ENCODE results near the gene IL10. TPM values are rescaled to one million over a fixed set of nuclear protein-coding genes. Genes with fewer than 3 reads are reported as not detected.

The IL10 gene
- total RNA-seq, 1 donor from 2014 or later: not detected

DNA sequence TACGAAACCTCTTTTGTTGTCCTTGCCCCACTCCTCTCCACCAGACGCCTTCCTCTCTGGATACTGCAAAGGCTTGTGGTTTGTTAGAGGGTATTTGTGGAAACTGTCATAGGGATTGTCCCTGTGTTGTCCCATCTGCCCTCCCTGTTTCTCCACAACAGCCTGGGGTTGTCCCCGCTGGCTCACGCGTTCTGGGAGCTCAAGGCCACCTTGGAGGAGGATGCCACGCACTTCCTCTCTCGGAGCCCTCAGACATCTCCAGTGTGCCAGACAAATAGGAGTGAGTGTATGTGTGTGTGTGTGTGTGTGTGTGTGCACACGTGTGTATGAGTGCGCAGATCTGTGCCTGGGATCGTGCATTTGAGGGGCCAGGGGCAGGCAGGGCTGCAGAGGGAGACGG, 39.3 kb downstream of the IL10 start:
- DNase-seq: no peak

- no peak for DNase-seq
Observed at GRCh38 chr1:206732508-206732907, 39.8 kb downstream of the IL10 start.

DNA sequence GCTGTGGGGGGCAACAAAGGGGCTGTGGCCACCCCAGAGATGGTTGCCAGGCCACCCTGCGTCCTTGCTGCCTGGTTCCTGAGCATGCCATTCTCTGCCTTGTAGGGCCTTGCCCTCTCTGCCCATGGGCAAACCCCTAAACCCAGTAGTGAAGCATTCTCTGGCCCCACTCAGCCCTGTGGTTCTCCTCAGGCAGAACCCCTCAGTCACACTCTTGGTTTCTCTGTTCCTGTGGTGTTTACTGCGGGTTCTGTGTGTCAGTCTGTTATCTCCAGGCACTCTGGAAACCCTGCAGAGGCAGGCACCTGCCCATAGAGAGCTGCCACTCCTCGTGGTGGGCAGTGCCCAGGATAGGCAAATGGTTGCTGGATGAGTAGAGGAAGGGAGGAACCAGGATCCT, 42.8 kb downstream of the IL10 start:
- DNase-seq: no peak

DNA sequence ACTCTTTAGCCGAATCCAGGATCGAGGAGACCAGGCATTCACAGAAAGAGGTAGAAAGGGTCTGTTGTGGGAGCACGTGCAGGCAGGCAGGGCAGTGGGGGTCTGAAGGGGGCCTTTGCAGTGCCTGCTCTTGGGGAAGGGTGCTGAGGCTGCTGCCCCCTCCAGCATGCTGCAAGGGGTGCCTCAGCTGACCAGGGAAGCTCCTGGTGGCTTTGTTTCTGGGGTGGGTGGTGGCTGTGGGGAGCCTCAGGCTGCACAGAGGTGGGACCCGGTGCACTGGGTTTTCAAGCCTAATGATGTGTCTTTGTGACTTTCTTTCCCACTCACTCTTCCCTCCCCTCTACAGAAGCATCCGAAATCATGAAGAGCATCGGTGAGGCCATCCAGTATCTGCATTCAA, 43.2 kb downstream of the IL10 start:
- DNase-seq: no peak

DNA sequence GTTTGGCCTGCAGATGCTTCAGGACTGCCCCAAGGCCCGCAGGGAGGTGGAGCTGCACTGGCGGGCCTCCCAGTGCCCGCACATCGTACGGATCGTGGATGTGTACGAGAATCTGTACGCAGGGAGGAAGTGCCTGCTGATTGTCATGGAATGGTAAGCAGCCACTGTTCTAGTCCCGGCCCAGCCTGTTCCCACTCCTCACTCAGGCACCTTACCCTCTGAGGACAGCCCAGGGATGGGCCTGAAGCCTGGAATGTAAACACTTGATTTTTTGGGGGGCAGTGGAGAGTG, 43.7 kb downstream of the IL10 start:
- DNase-seq: no peak

DNA sequence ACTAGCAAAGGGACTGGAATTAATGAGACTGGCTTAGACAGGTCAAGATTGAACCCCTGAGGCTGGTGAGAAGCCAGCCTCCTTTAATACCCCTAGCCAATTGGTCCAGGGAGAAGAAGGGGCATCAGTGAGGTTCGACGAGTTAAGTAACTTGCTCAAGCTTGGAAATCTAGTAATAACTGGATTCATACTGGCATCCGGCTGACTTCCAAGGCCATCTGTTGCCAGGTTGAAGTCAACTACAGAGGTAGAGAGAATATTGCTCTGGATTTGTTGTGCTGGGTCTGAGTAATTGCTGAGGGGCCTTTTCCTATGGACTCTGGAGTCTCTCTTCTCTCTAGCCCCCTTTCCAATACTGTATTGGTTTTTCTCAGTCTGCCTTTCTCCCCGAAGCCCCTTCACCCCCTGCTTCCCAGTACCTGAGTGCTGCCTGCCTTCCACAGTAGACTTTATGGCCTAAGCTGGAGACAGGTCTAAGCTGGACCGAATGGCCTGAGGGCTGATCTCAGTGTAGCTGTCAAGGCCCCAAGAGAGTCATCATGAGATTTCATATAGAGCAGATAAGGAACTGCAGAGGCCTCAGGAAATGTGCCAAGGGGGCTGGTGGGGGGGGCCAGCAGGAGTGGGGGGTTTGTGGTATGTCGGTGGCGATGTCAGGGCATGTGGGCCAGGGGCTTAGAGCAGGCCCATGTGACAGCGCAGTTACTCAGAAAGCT, 44.2 kb downstream of the IL10 start:
- DNase-seq: no peak

DNA sequence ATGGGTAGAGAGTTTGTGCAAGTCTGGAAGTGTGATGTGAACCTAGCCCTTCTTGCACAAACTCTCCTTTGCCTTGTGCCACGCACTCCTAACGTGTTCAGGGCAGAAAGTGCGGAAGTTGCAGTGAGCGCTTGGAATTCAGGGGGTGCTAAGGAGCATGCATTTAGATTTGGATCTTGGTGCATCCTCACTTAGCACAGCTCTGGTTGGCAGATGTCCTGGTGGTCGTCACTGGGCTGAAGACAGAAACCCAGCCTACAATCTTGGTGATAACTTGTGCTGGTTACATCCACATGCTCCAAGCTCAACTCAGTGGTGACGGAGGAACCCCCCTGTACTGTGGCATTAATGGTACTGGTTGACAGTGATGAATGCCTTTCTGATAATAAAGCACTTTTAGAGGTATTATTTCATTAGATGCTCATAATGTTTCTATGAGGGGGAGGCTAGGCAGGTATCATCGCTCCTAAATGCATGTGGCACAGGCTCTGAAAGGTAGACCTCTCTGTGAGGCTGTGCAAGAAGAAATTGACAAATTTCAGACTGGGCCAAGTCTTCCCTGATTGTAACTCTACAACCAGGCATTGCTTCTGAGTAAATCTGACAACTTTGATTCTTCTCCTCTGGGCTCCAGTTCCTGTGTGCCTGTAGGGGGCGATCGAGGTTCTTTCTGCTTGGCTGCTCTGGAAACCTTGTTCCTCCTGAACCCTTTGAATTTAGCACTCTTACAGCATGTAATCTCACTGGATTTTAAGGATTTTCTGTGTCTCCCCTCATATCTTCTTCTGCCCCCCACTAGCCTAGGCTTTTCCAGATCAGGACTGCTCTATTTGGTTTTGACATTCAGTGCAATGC, 47.0 kb downstream of the IL10 start:
- DNase-seq: peak; percentile 70

DNA sequence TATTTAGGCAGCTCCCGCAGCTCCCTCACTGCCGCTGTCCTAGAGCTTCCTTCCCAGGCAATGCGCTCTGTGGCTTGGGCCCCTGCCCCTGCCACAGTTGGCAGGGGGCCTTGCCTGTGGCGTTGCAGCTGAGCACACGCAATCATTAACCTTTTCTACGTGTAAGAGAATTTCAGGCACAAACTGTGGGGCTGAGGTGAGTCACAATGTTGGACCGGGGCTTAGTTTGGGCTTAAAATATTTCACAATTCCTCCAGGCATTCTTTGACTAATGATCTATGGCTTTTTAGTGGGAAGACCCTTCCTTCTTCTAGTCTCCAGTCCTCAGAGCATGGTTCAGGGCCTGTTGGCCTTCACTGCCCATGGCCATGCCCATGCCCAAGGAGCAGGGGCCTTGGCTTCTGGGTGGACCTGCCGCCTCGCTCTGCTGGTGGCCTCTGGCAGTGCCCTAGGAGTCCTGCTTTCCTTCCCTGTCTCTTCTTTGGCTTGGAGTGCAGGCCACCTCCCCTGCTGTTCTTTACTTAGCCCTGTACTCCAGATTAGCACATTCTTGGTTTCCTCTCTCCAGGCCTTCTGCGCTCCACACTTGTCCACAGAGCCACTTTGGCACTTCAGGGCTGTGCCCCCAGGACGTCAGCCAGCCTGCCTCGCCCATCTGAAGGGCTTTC, 48.4 kb downstream of the IL10 start:
- DNase-seq: no peak

DNA sequence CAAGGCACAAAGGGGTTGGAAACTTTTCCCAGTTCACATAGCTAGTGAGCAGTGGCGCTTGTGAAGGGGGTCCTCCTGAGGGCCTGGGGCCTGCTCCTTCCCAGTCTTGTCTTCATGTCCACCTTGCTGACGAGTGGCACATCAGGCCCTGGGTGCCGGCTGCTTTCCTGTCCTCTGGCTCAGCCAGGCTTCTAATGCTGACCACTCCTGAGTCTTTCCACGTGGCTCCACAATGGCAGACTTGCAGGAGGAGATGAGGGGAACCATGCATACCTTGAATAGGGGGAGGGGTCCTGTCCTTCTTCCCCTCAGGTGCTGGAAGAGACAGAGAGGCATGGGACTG, 48.9 kb downstream of the IL10 start:
- no peak for DNase-seq

DNA sequence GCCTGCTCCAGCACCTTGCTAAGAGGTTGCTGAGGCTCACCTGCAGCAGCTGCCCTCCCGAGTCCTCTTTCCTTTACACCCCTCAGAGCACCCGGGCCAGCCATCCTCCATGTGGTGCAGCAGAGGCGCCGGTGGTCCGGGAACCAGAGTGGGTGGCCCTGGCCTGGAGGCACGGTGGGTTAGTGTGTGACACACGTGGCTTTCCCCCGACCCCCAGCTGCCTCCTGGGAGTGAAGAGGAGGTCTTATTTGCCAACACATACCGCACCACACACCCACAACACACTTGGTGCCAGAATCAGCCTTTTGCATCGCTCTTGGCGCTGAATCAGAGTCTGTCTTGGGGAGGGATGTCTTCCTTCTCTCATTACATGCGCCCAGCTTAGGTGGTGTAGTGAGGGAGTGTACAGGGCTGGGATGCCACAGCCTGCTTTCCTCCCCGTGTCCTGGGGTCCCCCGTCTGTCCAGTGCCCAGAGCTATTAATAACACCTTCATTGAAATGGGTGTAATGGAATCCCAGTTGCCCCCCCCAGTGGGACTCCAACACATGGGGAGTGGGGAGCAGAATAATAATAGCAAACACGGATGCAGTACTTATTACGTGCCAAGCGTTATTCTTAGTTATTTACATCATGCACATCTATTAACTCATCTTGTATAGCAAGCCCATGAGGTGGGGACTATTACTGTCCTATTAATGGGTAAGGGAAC, 49.4 kb downstream of the IL10 start:
- no peak for DNase-seq

GRCh38 chr1:206721454-206721853, 50.8 kb downstream of the IL10 start:
- no peak for DNase-seq

- no peak for DNase-seq
Observed at GRCh38 chr1:206719169-206719839, 53.0 kb downstream of the IL10 start.

- no peak for DNase-seq
Observed at GRCh38 chr1:206717674-206717989, 54.7 kb downstream of the IL10 start.

Other genes with a start within 250 kb of the IL10 start
- gene EIF2D, start 160.0 kb downstream of the IL10 start, total RNA-seq: 66.1 and 69.9 TPM in 2 replicates
- gene DYRK3, start 137.0 kb downstream of the IL10 start, total RNA-seq: 11.4 and 12.6 TPM in 2 replicates
- gene MAPKAPK2, start 87.6 kb downstream of the IL10 start, total RNA-seq: 33.7 and 50.8 TPM in 2 replicates
- gene IL19, start 1.7 kb downstream of the IL10 start, total RNA-seq: not detected in 2 replicates
- not detected in 2 replicates for gene IL20, start 93.1 kb upstream of the IL10 start, total RNA-seq
- not detected in 2 replicates for gene IL24, start 124.9 kb upstream of the IL10 start, total RNA-seq
- 0.17 TPM in 1 of 2 replicates, not detected in the other for gene FCMR, start 149.4 kb upstream of the IL10 start, total RNA-seq
- gene PIGR, start 174.0 kb upstream of the IL10 start, total RNA-seq: under 0.01 TPM in 2 replicates
- not detected in 2 replicates for gene FCAMR, start 198.0 kb upstream of the IL10 start, total RNA-seq